ENCODE data around the gene CORO1C. TPM values are rescaled to one million over a fixed set of nuclear protein-coding genes. Genes with fewer than 3 reads are reported as not detected.

The CORO1C gene
- total and polyA plus RNA-seq, 9 of the 15 experiments (the other 6 are each of a cell fraction or from before 2014, with no cell fraction given): 55.2 to 280 (median 150) TPM

DNA sequence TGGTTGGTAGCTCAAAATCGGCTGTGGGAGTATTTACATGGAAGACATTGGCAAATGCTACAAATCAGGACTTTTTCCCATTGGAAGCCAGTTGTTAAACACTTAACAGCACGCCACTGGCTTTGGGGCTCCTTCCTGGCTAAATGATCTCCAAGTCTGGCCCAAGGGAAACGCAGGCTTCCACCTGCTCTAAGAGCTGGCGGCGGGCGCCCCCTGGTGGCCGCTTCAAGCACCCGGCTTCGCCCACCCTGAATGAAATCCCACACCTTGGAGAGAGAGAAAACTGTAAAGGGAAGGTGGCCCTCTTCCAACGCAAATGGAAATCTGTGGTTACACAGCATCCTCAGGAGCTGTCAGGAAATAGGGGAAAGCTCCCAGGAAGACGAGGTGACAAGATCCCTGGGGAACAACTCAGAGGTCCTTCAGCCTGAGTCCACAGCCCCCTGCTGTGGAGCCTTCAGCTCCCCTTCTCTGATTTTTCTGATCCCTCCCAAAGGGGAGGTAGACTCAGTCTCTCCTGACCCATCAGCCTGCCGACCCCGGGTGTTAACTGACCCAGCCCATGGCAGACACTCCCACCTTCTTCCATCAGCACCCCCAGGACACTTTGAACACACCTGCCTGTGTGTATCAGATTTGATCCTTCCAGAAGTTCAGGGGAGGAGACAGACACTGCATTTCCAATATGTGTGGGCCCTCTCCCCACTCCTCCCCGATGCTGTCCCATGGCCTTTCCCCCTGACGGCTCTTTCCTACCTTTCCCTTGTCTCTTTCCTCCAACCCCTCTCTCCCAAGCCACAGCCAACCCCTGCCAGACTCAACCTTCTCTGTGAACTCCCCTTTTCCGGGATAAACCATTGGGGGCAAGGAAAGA is 113.0 kb downstream of the CORO1C start (continued):
- TF ChIP-seq TBL1XR1 (IDR thresholded peaks at IDR 0.05; ENCODE audit: low read length in 2 of 2): 0 out of 4 replicates have a peak, but pooled peaks of 1 of the 2 experiments have one; percentile 38

DNA sequence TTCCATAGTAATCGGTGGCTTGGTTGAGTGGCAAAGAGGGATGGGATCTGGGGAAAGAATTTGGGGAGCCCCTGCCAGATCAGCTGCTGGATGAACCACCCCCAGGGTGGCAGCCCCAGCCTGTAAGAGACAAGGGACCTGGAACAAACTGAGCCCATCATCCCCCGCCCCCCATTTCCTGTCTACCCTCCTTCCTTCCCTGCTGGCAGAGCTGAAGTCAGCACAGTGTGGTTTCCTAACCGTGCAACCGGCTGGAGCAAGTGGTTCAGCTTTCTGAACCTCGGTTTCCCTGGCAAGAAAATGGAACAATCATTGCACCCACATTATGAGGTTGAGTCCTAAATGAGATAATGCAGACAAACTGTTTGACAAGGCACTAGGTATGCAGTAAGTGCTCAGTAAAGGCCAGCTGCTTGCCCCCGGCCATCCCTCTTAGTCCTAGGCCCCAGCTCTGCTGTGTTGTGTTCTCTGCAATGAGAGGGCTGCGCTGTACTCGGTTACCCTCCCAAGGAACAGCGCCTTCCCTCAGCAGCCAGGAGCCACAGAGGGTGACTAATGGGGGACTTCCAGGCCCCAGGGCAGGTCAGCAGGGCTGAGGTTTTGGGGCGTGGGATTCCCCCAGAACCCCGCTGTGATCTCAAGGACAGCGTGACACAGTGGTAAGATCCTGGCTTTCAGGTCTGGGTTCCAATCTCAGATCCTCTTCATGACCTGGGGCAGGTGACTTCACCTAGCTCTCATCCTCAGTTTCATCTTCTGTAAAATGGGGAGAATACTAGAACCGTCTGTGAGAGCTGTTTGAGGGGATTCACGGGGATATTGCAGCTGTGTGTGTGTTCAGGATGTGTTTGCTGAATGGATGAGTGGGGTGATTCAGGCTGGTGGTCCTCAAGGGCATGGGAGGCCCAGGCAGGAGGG is 114.1 kb downstream of the CORO1C start:
- no peak overlapping the region for H3K27ac ChIP-seq (ENCODE audit: extremely low read depth, low read depth, low read length)
- no peaks in the 10 kb centered on the region for H3K9me3 ChIP-seq (replicated peaks; ENCODE audit: control insufficient read depth, insufficient read depth, low read depth, low read length)
- ChIA-PET CTCF (ENCODE audit: low intra/inter-chr PET ratio) (interaction anchor here (0.6 to 2.9 kb wide), 2 partner anchors 54 to 83 kb away, joined by 5 to 30 read pairs; partner anchors contain the start of gene ISCU), POLR2A (interaction anchor here (0.8 to 2.1 kb wide), 4 partner anchors 9 to 53 kb away, joined by 3 to 16 read pairs (median 4); no protein-coding TSS in a partner anchor)
- no TSS peak for BruUV-seq (replicated peaks)
- H3K79me2 ChIP-seq (ENCODE audit: control insufficient read depth, insufficient read depth, low read length): no peaks in the 10 kb centered on the region
- peak; percentile 55 for FAIRE-seq
- no peak overlapping the region for H3K4me3 ChIP-seq
- no peak for DNase-seq (ENCODE audit: extremely low read depth in 1 of 4, low spot score in 3 of 4)
- no peak overlapping the region for H3K4me2 ChIP-seq (ENCODE audit: insufficient read depth, low read length)
- WGBS (ENCODE audit: insufficient coverage, low coverage, missing lambda C conversion rate): 54% methylated on average over 14 of the region's 14 CpGs
- in situ Hi-C loops (cut with MboI) (loop anchor here (5.0 kb wide), 1 partner anchor 50 kb away; no protein-coding TSS in a partner anchor), intact Hi-C loops (cut with micrococcal nuclease) (no loop called here)
- H3K9me1 ChIP-seq (ENCODE audit: control insufficient read depth, insufficient read depth, low read length): no peaks in the 10 kb centered on the region
- no peak overlapping the region for H3K9ac ChIP-seq (ENCODE audit: insufficient read depth in 1 of 2, low read depth in 2 of 2, low read length in 2 of 2)
- H3K27me3 ChIP-seq (ENCODE audit: control insufficient read depth in 2 of 2, insufficient read depth in 2 of 2, low read length in 2 of 2): no peaks in the 10 kb centered on the region
- H3K36me3 ChIP-seq (ENCODE audit: control insufficient read depth, insufficient read depth, low read length): no peaks in the 10 kb centered on the region
- TF ChIP-seq RFX1 (IDR thresholded peaks at IDR 0.05): no peak
- TF ChIP-seq PTBP1 (IDR thresholded peaks at IDR 0.05; ENCODE audit: low read depth, low read length): 0 out of 2 replicates have a peak, but pooled peaks have one; percentile 58
- 0 out of 2 replicates have a peak, but pooled peaks have one; percentile 33 for TF ChIP-seq HDAC2 (IDR thresholded peaks at IDR 0.05)
- TF ChIP-seq ARNT (IDR thresholded peaks at IDR 0.05): no peak
- TF ChIP-seq, protein P1, sequence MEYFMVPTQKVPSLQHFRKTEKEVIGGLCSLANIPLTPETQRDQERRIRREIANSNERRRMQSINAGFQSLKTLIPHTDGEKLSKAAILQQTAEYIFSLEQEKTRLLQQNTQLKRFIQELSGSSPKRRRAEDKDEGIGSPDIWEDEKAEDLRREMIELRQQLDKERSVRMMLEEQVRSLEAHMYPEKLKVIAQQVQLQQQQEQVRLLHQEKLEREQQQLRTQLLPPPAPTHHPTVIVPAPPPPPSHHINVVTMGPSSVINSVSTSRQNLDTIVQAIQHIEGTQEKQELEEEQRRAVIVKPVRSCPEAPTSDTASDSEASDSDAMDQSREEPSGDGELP (CRISPR knock-in tag; IDR thresholded peaks at IDR 0.05; ENCODE audit: borderline replicate concordance): 0 out of 2 replicates have a peak, but pooled peaks have one; percentile 10
- TF ChIP-seq, protein P2, sequence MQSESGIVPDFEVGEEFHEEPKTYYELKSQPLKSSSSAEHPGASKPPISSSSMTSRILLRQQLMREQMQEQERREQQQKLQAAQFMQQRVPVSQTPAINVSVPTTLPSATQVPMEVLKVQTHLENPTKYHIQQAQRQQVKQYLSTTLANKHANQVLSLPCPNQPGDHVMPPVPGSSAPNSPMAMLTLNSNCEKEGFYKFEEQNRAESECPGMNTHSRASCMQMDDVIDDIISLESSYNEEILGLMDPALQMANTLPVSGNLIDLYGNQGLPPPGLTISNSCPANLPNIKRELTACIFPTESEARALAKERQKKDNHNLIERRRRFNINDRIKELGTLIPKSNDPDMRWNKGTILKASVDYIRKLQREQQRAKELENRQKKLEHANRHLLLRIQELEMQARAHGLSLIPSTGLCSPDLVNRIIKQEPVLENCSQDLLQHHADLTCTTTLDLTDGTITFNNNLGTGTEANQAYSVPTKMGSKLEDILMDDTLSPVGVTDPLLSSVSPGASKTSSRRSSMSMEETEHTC (IDR thresholded peaks at IDR 0.05): no peak
- TF ChIP-seq CHD4 (IDR thresholded peaks at IDR 0.05; ENCODE audit: insufficient read depth, insufficient replicate concordance, low read depth, low read length, poor library complexity, severe bottlenecking): peak; percentile 28
- peak; percentile 92 for TF ChIP-seq ADNP (tag; IDR thresholded peaks at IDR 0.05)
- peak; percentile 88 for TF ChIP-seq BCOR (IDR thresholded peaks at IDR 0.05)
- peak; percentile 87 for TF ChIP-seq RBM25 (IDR thresholded peaks at IDR 0.05; ENCODE audit: low read depth, low read length, severe bottlenecking)
- peak; percentile 24 to 74; a peak in 2 of 4 replicates for TF ChIP-seq KDM1A (IDR thresholded peaks at IDR 0.05)
- no peak for ATAC-seq
- peaks cover 11 to 15% of the 10 kb centered on the region in 2 experiments; a peak in 2 of 5 replicates for H3K4me1 ChIP-seq (replicated peaks in 1 of 2; ENCODE audit: control insufficient read depth in 2 of 2, insufficient read depth in 2 of 2, low read length in 2 of 2)
- H4K20me1 ChIP-seq (replicated peaks; ENCODE audit: control insufficient read depth, insufficient read depth, low read length): no peaks in the 10 kb centered on the region
- no peak overlapping the region for H2AFZ ChIP-seq (ENCODE audit: low read depth, low read length)
